Measurements from ENCODE around the gene NEUROD1.

Gene NEUROD1

GRCh38 chr2:181677912-181678586, 2.3 kb downstream of the NEUROD1 start:
- H3K9ac ChIP-seq (ENCODE audit: low read length): no peak overlapping the region
- H3K9me3 ChIP-seq (ENCODE audit: control insufficient read depth, low read depth, low read length): no peaks in the 10 kb centered on the region
- H3K27ac ChIP-seq (ENCODE audit: low read length): no peak overlapping the region

GRCh38 chr2:181675254-181675653, 5.1 kb downstream of the NEUROD1 start:
- Histone ChIP-seq H3K36me3 (ENCODE audit: control insufficient read depth, low read depth, low read length) (no peaks in the 10 kb centered on the region), H3K9ac (ENCODE audit: low read length) (no peak overlapping the region), H3K4me1 (ENCODE audit: control insufficient read depth, low read depth, low read length) (peaks cover 6% of the 10 kb centered on the region), H3K27ac (ENCODE audit: low read length) (no peak overlapping the region), H3K4me3 (ENCODE audit: low read length) (no peak overlapping the region), H3K27me3 (ENCODE audit: control insufficient read depth, insufficient read depth, low read length) (peaks cover 86% of the 10 kb centered on the region), H3K9me3 (ENCODE audit: control insufficient read depth, low read depth, low read length) (no peaks in the 10 kb centered on the region)

More at GRCh38 chr2:181677912-181678586, 2.3 kb downstream of the NEUROD1 start:
- Histone ChIP-seq H3K4me3 (ENCODE audit: low read length) (no peak overlapping the region), H3K36me3 (ENCODE audit: control insufficient read depth, low read depth, low read length) (no peaks in the 10 kb centered on the region), H3K4me1 (ENCODE audit: control insufficient read depth, low read depth, low read length) (peaks cover 27% of the 10 kb centered on the region), H3K27me3 (ENCODE audit: control insufficient read depth, insufficient read depth, low read length) (peaks cover 98% of the 10 kb centered on the region)

- H3K27me3 ChIP-seq (ENCODE audit: control insufficient read depth, insufficient read depth, low read length): peaks cover 78% of the 10 kb centered on the region
- H3K9me3 ChIP-seq (ENCODE audit: control insufficient read depth, low read depth, low read length): no peaks in the 10 kb centered on the region
- no peaks in the 10 kb centered on the region for H3K4me1 ChIP-seq (ENCODE audit: control insufficient read depth, low read depth, low read length)
- no peak overlapping the region for H3K9ac ChIP-seq (ENCODE audit: low read length)
- no peak overlapping the region for H3K27ac ChIP-seq (ENCODE audit: low read length)
- no peaks in the 10 kb centered on the region for H3K36me3 ChIP-seq (ENCODE audit: control insufficient read depth, low read depth, low read length)
- H3K4me3 ChIP-seq (ENCODE audit: low read length): no peak overlapping the region
These were observed 5.9 kb downstream of the NEUROD1 start for GRCh38 chr2:181674461-181674860.

- H3K9ac ChIP-seq (ENCODE audit: low read length): no peak overlapping the region
- no peak overlapping the region for H3K4me3 ChIP-seq (ENCODE audit: low read length)
- no peak overlapping the region for H3K27ac ChIP-seq (ENCODE audit: low read length)
- H3K9me3 ChIP-seq (ENCODE audit: control insufficient read depth, low read depth, low read length): no peaks in the 10 kb centered on the region
- H3K36me3 ChIP-seq (ENCODE audit: control insufficient read depth, low read depth, low read length): no peaks in the 10 kb centered on the region
- no peaks in the 10 kb centered on the region for H3K4me1 ChIP-seq (ENCODE audit: control insufficient read depth, low read depth, low read length)
- peaks cover 76% of the 10 kb centered on the region for H3K27me3 ChIP-seq (ENCODE audit: control insufficient read depth, insufficient read depth, low read length)
These were observed 7.1 kb downstream of the NEUROD1 start for GRCh38 chr2:181673173-181673572.

- H3K4me3 ChIP-seq (ENCODE audit: low read length): no peak overlapping the region
- H3K36me3 ChIP-seq (ENCODE audit: control insufficient read depth, low read depth, low read length): no peaks in the 10 kb centered on the region
- peaks cover 69% of the 10 kb centered on the region for H3K27me3 ChIP-seq (ENCODE audit: control insufficient read depth, insufficient read depth, low read length)
- H3K9ac ChIP-seq (ENCODE audit: low read length): no peak overlapping the region
- H3K4me1 ChIP-seq (ENCODE audit: control insufficient read depth, low read depth, low read length): peaks cover 4% of the 10 kb centered on the region
- no peaks in the 10 kb centered on the region for H3K9me3 ChIP-seq (ENCODE audit: control insufficient read depth, low read depth, low read length)
- no peak overlapping the region for H3K27ac ChIP-seq (ENCODE audit: low read length)
These were observed 7.9 kb downstream of the NEUROD1 start for GRCh38 chr2:181672255-181673008.

- H3K9ac ChIP-seq (ENCODE audit: low read length): no peak overlapping the region
- H3K9me3 ChIP-seq (ENCODE audit: control insufficient read depth, low read depth, low read length): no peaks in the 10 kb centered on the region
- H3K4me1 ChIP-seq (ENCODE audit: control insufficient read depth, low read depth, low read length): peaks cover 14% of the 10 kb centered on the region
- no peak overlapping the region for H3K27ac ChIP-seq (ENCODE audit: low read length)
- peaks cover 51% of the 10 kb centered on the region for H3K27me3 ChIP-seq (ENCODE audit: control insufficient read depth, insufficient read depth, low read length)
- no peaks in the 10 kb centered on the region for H3K36me3 ChIP-seq (ENCODE audit: control insufficient read depth, low read depth, low read length)
- no peak overlapping the region for H3K4me3 ChIP-seq (ENCODE audit: low read length)
These were observed 9.7 kb downstream of the NEUROD1 start for GRCh38 chr2:181670632-181671031.

- Histone ChIP-seq H3K27me3 (ENCODE audit: control insufficient read depth, insufficient read depth, low read length) (peaks cover 18% of the 10 kb centered on the region), H3K36me3 (ENCODE audit: control insufficient read depth, low read depth, low read length) (no peaks in the 10 kb centered on the region), H3K27ac (ENCODE audit: low read length) (no peak overlapping the region), H3K4me3 (ENCODE audit: low read length) (peak overlapping the region; percentile 30), H3K4me1 (ENCODE audit: control insufficient read depth, low read depth, low read length) (peaks cover 14% of the 10 kb centered on the region), H3K9ac (ENCODE audit: low read length) (no peak overlapping the region), H3K9me3 (ENCODE audit: control insufficient read depth, low read depth, low read length) (no peaks in the 10 kb centered on the region)
These were observed 13.1 kb downstream of the NEUROD1 start for GRCh38 chr2:181667234-181667633.

- Histone ChIP-seq H3K36me3 (ENCODE audit: control insufficient read depth, low read depth, low read length) (no peaks in the 10 kb centered on the region), H3K4me3 (ENCODE audit: low read length) (no peak overlapping the region), H3K4me1 (ENCODE audit: control insufficient read depth, low read depth, low read length) (peaks cover 20% of the 10 kb centered on the region), H3K27ac (ENCODE audit: low read length) (no peak overlapping the region), H3K27me3 (ENCODE audit: control insufficient read depth, insufficient read depth, low read length) (peaks cover 39% of the 10 kb centered on the region), H3K9me3 (ENCODE audit: control insufficient read depth, low read depth, low read length) (no peaks in the 10 kb centered on the region), H3K9ac (ENCODE audit: low read length) (no peak overlapping the region)
These were observed 18.0 kb downstream of the NEUROD1 start for GRCh38 chr2:181662287-181662686.

- peaks cover 56% of the 10 kb centered on the region for H3K27me3 ChIP-seq (ENCODE audit: control insufficient read depth, insufficient read depth, low read length)
- H3K36me3 ChIP-seq (ENCODE audit: control insufficient read depth, low read depth, low read length): no peaks in the 10 kb centered on the region
These were observed 20.1 kb downstream of the NEUROD1 start for GRCh38 chr2:181660181-181660580.

GRCh38 chr2:181658444-181658843, 21.9 kb downstream of the NEUROD1 start:
- Histone ChIP-seq H3K9ac (ENCODE audit: low read length) (no peak overlapping the region), H3K4me1 (ENCODE audit: control insufficient read depth, low read depth, low read length) (peaks cover 23% of the 10 kb centered on the region), H3K9me3 (ENCODE audit: control insufficient read depth, low read depth, low read length) (no peaks in the 10 kb centered on the region), H3K36me3 (ENCODE audit: control insufficient read depth, low read depth, low read length) (no peaks in the 10 kb centered on the region), H3K4me3 (ENCODE audit: low read length) (no peak overlapping the region), H3K27ac (ENCODE audit: low read length) (no peak overlapping the region), H3K27me3 (ENCODE audit: control insufficient read depth, insufficient read depth, low read length) (peaks cover 68% of the 10 kb centered on the region)

More at GRCh38 chr2:181660181-181660580, 20.1 kb downstream of the NEUROD1 start:
- Histone ChIP-seq H3K27ac (ENCODE audit: low read length) (no peak overlapping the region), H3K4me3 (ENCODE audit: low read length) (no peak overlapping the region), H3K9me3 (ENCODE audit: control insufficient read depth, low read depth, low read length) (no peaks in the 10 kb centered on the region), H3K4me1 (ENCODE audit: control insufficient read depth, low read depth, low read length) (peaks cover 23% of the 10 kb centered on the region), H3K9ac (ENCODE audit: low read length) (no peak overlapping the region)

GRCh38 chr2:181657379-181657778, 22.9 kb downstream of the NEUROD1 start:
- no peak overlapping the region for H3K27ac ChIP-seq (ENCODE audit: low read length)
- H3K4me1 ChIP-seq (ENCODE audit: control insufficient read depth, low read depth, low read length): peaks cover 23% of the 10 kb centered on the region
- no peaks in the 10 kb centered on the region for H3K9me3 ChIP-seq (ENCODE audit: control insufficient read depth, low read depth, low read length)
- H3K27me3 ChIP-seq (ENCODE audit: control insufficient read depth, insufficient read depth, low read length): peaks cover 68% of the 10 kb centered on the region
- peak overlapping the region; percentile 80 for H3K4me3 ChIP-seq (ENCODE audit: low read length)
- H3K9ac ChIP-seq (ENCODE audit: low read length): no peak overlapping the region
- no peaks in the 10 kb centered on the region for H3K36me3 ChIP-seq (ENCODE audit: control insufficient read depth, low read depth, low read length)

Measured in iPS-18a (cell line).